Osteoblast (primary cell): ENCODE results near the gene LILRB5. TPM values are rescaled to one million over a fixed set of nuclear protein-coding genes. Genes with fewer than 3 reads are reported as not detected.
"Not testable (repeated sequence)": the region's sequence is repeated elsewhere in the genome, so short reads cannot be mapped to it uniquely, and the experiment has no call there.

Source experiments
- DNase-seq: peaks from one replicate; pipeline ENCODE4 v3.0.0; 2011; ENCODE audit warnings: low spot score, mixed read lengths; ENCODE audit not compliant: insufficient read length; ENCODE audit errors: missing footprints
- H2AFZ ChIP-seq: 2 replicates; pipeline ENCODE4 v1.6.0; 2011; ENCODE audit warnings: mild to moderate bottlenecking, low read length
- H3K27ac ChIP-seq: 2 replicates; pipeline ENCODE4 v1.5.1; 2011; ENCODE audit warnings: mild to moderate bottlenecking, low read depth, low read length, moderate library complexity
- H3K27me3 ChIP-seq: 2 replicates; pipeline ENCODE4 v1.6.0; 2012; ENCODE audit warnings: mild to moderate bottlenecking, control low read depth, inconsistent platforms, low read length, moderate library complexity; ENCODE audit not compliant: insufficient read depth
- H3K36me3 ChIP-seq: 2 replicates; pipeline ENCODE4 v1.5.1; 2011; ENCODE audit warnings: mild to moderate bottlenecking, low read length, control low read depth, moderate library complexity; ENCODE audit not compliant: insufficient read depth
- H3K4me1 ChIP-seq: 2 replicates; pipeline ENCODE4 v1.5.1; 2011; ENCODE audit warnings: mild to moderate bottlenecking, low read length, control low read depth, moderate library complexity; ENCODE audit not compliant: insufficient read depth
- H3K4me2 ChIP-seq: 2 replicates; pipeline ENCODE4 v1.6.0; 2011; ENCODE audit warnings: mild to moderate bottlenecking, low read length; ENCODE audit not compliant: insufficient read depth
- H3K4me3 ChIP-seq: fragments of 200-600 bp; sonication (generic); 3 replicates; pipeline ENCODE4 v1.5.1; 2012; ENCODE audit warnings: mild to moderate bottlenecking, low read length, inconsistent platforms; ENCODE audit not compliant: insufficient read depth
- H3K79me2 ChIP-seq: 2 replicates; pipeline ENCODE4 v1.6.0; 2012; ENCODE audit warnings: mild to moderate bottlenecking, low read length, control low read depth, inconsistent platforms; ENCODE audit not compliant: insufficient read depth
- H3K9me3 ChIP-seq: 2 replicates; pipeline ENCODE4 v1.5.1; 2011; ENCODE audit warnings: low read depth, low read length, control low read depth
- H4K20me1 ChIP-seq: 2 replicates; pipeline ENCODE4 v1.6.0; 2012; ENCODE audit warnings: mild to moderate bottlenecking, low read length, control low read depth; ENCODE audit not compliant: insufficient read depth
- total RNA-seq: library from RNA; depleted of rRNA; stranded (reverse); fragments of >200 nt; gene quantifications from 2 replicates; pipeline ENCODE4 v1.2.3, GENCODE V29; 2012
- TF ChIP-seq, protein P1 (sequence below): IDR thresholded peaks from 2 replicates; pipeline ENCODE4 v1.5.1; 2011; ENCODE audit warnings: mild to moderate bottlenecking, low read depth, low read length, moderate library complexity; ENCODE audit errors: extremely low read depth

The LILRB5 gene
- total RNA-seq, 1 donor, result not detected

DNA sequence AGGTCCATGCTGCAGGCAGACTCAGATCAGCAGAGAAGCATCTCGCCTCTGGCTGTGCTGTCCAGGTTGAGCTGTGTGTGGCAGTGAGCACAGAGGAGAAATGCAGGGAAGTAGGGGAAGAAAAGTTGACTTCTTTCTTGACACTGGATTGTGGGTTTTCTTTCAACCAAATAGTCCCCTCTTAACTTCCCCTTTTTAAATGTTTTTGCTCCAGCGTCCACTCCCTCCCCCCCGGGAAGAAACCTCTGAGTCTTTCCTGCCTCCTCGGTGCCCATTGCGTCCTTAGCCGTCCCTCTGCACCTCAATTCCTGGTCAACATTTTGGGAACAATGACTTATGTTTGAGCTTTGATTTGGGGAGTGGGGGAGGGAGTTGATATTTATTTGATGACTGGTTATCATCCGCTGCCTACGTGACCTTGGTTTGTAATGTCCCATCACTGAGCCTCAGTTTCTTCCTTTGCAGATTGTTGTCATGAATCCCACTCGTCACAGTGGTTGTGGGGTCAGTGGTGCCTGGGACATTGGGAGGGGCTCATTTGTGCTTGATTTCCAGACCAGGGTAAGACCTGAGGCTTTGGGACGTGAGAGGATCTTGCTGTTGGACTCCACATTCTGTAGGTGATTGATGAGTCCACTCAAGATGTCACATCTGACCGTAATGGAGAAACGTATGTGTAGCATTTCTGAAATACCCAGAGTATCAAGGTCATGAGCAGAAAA, 24.1 kb upstream of the LILRB5 start, which contains the start of gene LILRB2:
LILRB2 (minus strand) TSS at position 104 of the 722 bp plus-strand sequence. CDS start 614 bp downstream, outside the sequence.
- no peaks in the 10 kb centered on the region for H3K36me3 ChIP-seq
- no peaks in the 10 kb centered on the region for H3K4me1 ChIP-seq
- H3K79me2 ChIP-seq, result no peaks in the 10 kb centered on the region
- no peak within 1 kb of the TSS for H3K27ac ChIP-seq
- H3K27me3 ChIP-seq, result peaks cover 4% of the 10 kb centered on the region
- no peak within 1 kb of the TSS for H2AFZ ChIP-seq
- TF ChIP-seq, protein P1, sequence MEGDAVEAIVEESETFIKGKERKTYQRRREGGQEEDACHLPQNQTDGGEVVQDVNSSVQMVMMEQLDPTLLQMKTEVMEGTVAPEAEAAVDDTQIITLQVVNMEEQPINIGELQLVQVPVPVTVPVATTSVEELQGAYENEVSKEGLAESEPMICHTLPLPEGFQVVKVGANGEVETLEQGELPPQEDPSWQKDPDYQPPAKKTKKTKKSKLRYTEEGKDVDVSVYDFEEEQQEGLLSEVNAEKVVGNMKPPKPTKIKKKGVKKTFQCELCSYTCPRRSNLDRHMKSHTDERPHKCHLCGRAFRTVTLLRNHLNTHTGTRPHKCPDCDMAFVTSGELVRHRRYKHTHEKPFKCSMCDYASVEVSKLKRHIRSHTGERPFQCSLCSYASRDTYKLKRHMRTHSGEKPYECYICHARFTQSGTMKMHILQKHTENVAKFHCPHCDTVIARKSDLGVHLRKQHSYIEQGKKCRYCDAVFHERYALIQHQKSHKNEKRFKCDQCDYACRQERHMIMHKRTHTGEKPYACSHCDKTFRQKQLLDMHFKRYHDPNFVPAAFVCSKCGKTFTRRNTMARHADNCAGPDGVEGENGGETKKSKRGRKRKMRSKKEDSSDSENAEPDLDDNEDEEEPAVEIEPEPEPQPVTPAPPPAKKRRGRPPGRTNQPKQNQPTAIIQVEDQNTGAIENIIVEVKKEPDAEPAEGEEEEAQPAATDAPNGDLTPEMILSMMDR, result no peak
- H3K4me3 ChIP-seq, result no peak within 1 kb of the TSS
- no peaks in the 10 kb centered on the region for H4K20me1 ChIP-seq
- DNase-seq, result peak; percentile 52
- no peak within 1 kb of the TSS for H3K4me2 ChIP-seq
- H3K9me3 ChIP-seq, result no peaks in the 10 kb centered on the region

DNA sequence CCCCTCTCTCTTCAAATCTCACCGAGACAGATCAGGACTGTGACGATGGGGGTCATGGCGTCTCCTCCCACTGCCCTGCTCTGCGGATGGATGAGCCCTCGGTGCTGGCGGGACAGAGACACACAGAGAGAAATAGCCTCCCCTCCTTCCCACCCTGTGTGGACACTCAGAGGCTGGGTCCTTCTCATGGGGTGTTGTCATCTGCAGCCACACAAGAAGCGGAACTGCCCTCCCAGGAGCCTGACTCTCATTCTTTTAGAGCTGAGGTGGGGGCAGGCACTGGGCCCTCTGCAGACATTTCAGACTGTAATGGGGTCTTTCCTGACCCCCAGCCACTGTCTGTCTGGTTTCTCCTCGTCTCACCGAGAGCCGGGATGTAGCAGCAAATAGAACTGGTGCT, 23.4 kb upstream of the LILRB5 start:
- H3K4me1 ChIP-seq, H3K4me3 ChIP-seq, DNase-seq, H3K36me3 ChIP-seq, H3K79me2 ChIP-seq, H3K27ac ChIP-seq, H3K4me2 ChIP-seq, H2AFZ ChIP-seq, H3K9me3 ChIP-seq, H4K20me1 ChIP-seq, H3K27me3 ChIP-seq: not testable (repeated sequence)

DNA sequence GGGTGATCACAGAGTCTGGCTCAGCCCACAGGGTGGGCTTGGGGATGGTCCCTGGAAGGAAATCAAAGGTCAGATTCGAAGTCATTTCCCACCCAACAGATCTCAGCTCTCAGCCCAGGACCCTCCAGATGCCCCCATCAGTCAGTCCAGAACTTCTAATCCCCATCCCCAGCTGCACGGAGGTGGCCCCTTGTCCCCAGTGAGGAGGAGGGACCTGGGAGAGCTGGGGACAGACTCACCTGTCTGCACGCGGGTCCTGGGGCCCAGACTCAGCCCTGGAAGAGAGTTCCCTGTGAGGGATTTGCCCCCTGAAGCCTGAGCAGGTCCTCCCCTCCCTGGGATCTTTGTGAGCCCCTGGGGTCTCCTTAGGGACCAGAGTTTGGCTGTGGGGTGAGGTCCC, 23.0 kb upstream of the LILRB5 start:
- not testable (repeated sequence) for H3K27me3 ChIP-seq, H3K4me2 ChIP-seq, H3K27ac ChIP-seq, H3K79me2 ChIP-seq, H3K9me3 ChIP-seq, H3K36me3 ChIP-seq, H3K4me3 ChIP-seq, H2AFZ ChIP-seq, H3K4me1 ChIP-seq, H4K20me1 ChIP-seq
- peak; percentile 10 for DNase-seq

DNA sequence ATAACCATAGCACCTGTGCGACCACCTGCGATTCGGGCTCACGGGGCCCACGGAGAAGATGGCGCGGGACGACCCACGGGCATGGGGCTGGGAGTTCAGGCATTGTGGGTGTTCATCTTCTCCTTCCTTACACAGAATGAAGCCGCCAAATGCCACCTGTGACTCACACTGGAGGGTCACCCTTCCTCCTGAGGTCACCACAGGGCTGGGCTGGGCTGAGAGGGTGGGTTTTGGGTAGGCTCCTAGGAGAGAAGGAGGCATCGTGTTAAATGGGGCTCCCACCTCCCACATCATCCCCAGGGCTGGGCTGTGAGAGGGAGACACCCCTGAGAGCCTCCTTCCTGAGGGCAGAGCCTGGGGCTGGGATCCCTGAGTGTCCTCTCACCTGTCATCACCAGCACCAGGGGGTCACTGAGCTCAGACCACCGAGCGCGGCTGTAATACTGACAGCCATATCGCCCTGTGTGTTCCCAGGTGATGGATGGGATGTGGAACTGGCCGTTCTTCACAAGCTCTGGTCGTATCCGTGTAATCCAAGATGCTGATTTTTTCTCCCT, 22.4 kb upstream of the LILRB5 start:
- peak; percentile 11 for DNase-seq
- H4K20me1 ChIP-seq, result no peaks in the 10 kb centered on the region
- no peak overlapping the region for H3K4me2 ChIP-seq
- no peak overlapping the region for H3K4me3 ChIP-seq
- H3K9me3 ChIP-seq, result no peaks in the 10 kb centered on the region
- no peak overlapping the region for H2AFZ ChIP-seq
- no peaks in the 10 kb centered on the region for H3K36me3 ChIP-seq
- no peaks in the 10 kb centered on the region for H3K4me1 ChIP-seq
- peaks cover 4% of the 10 kb centered on the region for H3K27me3 ChIP-seq
- no peaks in the 10 kb centered on the region for H3K79me2 ChIP-seq
- H3K27ac ChIP-seq, result no peak overlapping the region
- TF ChIP-seq, protein P1, result no peak

DNA sequence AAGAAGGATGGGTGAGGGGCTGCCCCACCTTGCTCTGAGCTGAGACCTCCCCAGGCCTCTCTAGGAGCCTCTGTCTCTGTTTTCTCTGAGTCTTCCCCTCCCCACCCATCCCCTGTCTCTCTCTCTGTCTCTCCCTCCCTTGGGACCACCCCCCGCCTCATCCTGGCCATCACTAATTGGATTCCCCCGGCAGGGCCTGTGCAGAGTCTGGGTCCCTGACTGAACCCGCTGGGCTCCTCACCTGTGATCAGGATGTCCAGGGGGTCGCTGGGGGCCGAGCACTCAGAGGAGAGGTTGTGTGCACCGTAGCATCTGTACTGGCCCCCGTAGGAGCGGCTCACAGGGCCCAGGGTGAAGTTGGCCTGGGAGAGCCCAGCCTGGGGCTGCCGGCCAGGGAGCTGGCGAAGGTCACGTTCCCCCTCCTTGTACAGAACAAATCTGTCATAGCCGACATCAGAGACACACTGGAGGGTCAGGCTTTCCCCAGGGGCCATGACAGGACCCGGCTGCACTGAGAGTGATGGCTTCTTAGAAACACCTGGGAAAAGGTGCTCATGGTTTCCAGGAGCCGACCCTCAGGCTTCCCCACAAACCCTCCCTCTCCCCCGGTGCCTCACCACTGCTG, 21.6 kb upstream of the LILRB5 start:
- H3K4me1 ChIP-seq, H3K27me3 ChIP-seq, H3K4me2 ChIP-seq, H3K79me2 ChIP-seq, H3K4me3 ChIP-seq, H3K9me3 ChIP-seq, H3K27ac ChIP-seq, H3K36me3 ChIP-seq, H2AFZ ChIP-seq, H4K20me1 ChIP-seq: not testable (repeated sequence)
- peak; percentile 18 for DNase-seq

DNA sequence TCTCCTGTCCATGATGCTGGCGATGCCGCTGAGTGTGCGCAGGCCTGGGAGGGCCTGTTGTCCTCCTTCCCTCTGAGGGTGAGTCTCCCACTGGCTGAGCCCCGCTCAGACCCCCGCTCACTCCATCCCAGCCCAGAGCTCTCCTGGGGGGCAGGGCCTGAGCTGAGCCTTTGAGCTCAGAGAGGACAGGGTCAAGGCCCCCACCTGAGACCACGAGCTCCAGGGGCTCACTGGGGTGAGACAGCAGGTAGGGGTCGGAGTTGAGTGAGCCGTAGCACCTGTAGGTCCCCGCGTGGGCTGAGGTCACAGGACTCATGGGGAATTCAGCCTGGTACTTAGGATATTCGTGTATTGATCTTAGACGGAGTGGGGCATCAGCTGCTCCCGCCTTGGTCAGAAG, 21.0 kb upstream of the LILRB5 start:
- not testable (repeated sequence) for H3K79me2 ChIP-seq, H2AFZ ChIP-seq, H3K36me3 ChIP-seq, H3K27ac ChIP-seq, H3K4me2 ChIP-seq, H3K4me3 ChIP-seq, H4K20me1 ChIP-seq, H3K27me3 ChIP-seq, DNase-seq, H3K9me3 ChIP-seq, H3K4me1 ChIP-seq

DNA sequence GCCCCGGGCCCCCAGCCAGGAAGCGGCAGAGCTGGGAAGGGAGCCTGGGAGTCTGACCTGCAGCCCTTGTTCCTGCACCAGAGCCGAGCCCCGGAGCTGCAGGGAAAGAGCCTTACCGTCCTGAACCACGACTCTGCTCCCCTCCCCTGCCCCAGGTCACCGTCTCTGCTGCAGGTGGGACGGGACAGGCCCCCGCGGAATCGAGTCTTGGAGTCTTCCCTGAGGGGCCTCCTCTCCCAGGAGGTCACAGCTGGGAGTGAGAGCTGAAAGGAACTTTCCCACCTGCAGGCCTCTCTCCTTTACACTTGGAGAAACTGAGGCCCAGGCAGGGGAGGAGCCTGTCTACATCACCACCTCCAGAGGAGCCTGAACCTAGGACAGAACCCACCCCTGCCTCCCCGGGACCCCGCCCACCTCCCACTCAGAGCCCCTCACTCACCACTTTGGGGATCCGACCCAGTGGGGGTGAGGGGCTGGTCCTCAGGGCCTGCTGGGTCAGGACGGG, 20.1 kb upstream of the LILRB5 start:
- not testable (repeated sequence) for H3K36me3 ChIP-seq, H4K20me1 ChIP-seq, H3K4me1 ChIP-seq, DNase-seq, H2AFZ ChIP-seq, H3K27me3 ChIP-seq, H3K79me2 ChIP-seq, H3K9me3 ChIP-seq, H3K4me3 ChIP-seq, H3K27ac ChIP-seq, H3K4me2 ChIP-seq
